ENCODE data around the gene CELF2.

DNA sequence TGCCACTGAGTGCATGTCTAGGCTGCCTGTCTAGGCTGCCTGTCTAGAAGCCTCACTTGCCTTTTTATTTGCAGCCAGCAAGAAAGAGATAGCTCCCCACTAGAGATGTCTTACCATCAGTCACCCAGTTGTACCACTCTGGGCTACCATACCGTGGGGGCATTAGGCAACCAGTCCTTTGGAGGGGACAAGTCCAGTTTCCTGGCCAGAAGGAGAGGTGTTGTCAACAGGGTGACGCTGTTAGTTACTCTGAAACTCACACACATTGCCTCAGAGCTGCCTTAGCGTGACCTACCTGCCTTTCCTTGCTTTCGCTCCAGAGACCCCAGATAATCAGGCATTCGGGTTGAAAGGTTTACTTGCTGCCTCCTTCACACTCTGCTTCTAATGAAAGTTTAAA is 155.4 kb downstream of the CELF2 start:
- TF ChIP-seq, protein P1, sequence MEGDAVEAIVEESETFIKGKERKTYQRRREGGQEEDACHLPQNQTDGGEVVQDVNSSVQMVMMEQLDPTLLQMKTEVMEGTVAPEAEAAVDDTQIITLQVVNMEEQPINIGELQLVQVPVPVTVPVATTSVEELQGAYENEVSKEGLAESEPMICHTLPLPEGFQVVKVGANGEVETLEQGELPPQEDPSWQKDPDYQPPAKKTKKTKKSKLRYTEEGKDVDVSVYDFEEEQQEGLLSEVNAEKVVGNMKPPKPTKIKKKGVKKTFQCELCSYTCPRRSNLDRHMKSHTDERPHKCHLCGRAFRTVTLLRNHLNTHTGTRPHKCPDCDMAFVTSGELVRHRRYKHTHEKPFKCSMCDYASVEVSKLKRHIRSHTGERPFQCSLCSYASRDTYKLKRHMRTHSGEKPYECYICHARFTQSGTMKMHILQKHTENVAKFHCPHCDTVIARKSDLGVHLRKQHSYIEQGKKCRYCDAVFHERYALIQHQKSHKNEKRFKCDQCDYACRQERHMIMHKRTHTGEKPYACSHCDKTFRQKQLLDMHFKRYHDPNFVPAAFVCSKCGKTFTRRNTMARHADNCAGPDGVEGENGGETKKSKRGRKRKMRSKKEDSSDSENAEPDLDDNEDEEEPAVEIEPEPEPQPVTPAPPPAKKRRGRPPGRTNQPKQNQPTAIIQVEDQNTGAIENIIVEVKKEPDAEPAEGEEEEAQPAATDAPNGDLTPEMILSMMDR (IDR thresholded peaks at IDR 0.05; ENCODE audit: low read depth, low read length): no peak
- TF ChIP-seq POLR2A (IDR thresholded peaks at IDR 0.05; ENCODE audit: extremely low read depth, insufficient read length): no peak

Data from NB4 (cell line).